HG03460 (cell line): ENCODE measurements around the gene PDGFD.
A peak's percentile ranks its signal among the peaks of the same experiment; 100 is the strongest.

ENCODE experiments used
- ATAC-seq: cut with Tn5 transposase; IDR thresholded peaks from one replicate; pipeline ENCODE4 v1.9.1; 2021; ENCODE audit not compliant: unreplicated experiment

Gene PDGFD

GRCh38 chr11:104164028-104164520 is at the start of gene PDGFD:
PDGFD (minus strand) TSS chr11:104164147.
- ATAC-seq, result peak; percentile 90

DNA sequence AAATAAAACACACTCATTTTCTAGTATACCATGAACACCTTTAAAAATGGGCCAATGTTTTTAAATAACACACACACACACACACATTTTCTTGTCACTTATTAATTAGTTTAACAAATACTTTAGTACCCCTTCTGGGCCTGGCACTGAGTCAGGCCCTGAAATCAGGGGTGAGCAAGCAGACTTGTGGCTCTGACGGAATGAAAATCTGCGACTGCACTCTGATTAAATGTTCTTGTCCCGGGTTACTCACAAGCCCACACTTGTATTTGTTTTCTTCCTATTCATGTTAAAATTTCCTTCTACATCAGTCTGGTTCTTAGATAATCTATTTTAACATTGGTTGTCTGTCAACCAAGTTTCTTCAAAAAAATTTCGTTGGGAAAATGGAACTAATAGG is 43.0 kb upstream of the PDGFD start:
- ATAC-seq, result no peak

GRCh38 chr11:104205838-104206237 is 41.9 kb upstream of the PDGFD start:
- no peak for ATAC-seq

DNA sequence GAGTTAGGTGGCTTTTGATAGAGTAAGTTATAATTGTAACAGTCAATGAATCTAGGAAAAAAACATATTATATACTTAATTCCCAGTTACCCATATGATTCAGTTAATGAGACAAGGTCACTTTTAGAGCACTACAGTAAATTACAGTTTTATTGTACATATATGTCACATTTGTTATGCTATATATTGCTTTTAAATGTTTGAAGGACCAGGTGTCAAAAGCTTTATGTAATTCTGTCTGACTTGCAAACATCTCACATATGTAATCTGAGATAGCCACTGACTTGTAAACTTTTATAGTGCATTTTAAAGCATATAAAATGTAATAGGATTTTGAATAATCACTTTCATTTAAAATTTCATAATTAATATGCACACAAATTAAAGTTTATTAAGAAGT is 36.7 kb upstream of the PDGFD start:
- no peak for ATAC-seq

GRCh38 chr11:104199053-104199452 is 35.1 kb upstream of the PDGFD start:
- ATAC-seq, result no peak

- ATAC-seq, result no peak
Measured at GRCh38 chr11:104198576-104198975, 34.6 kb upstream of the PDGFD start.

GRCh38 chr11:104191124-104191523 is 27.2 kb upstream of the PDGFD start:
- ATAC-seq, result no peak

DNA sequence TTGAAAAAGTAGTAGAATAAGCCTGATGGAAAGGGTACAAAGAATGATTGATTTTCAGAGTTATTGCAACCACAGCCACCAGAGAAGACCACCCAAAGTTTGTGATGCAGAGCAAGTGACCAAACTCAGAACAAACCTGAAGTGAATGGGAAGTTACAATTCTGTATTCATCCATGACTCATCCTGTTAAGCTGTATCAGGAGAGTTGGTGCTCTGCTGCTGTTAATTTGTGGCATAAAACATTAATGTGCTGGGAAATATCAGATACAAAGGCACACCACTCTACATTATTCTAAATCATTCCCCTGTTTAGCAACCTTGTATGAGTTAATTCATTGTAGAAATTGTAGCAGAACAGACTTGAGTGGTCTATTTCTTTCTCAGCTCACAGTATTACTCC is 19.6 kb upstream of the PDGFD start:
- no peak for ATAC-seq

GRCh38 chr11:104175769-104176168 is 11.8 kb upstream of the PDGFD start:
- ATAC-seq, result no peak

- no peak for ATAC-seq
Measured at GRCh38 chr11:104169091-104169490, 5.1 kb upstream of the PDGFD start.

GRCh38 chr11:104165014-104165413 is 1.1 kb upstream of the PDGFD start:
- no peak for ATAC-seq

DNA sequence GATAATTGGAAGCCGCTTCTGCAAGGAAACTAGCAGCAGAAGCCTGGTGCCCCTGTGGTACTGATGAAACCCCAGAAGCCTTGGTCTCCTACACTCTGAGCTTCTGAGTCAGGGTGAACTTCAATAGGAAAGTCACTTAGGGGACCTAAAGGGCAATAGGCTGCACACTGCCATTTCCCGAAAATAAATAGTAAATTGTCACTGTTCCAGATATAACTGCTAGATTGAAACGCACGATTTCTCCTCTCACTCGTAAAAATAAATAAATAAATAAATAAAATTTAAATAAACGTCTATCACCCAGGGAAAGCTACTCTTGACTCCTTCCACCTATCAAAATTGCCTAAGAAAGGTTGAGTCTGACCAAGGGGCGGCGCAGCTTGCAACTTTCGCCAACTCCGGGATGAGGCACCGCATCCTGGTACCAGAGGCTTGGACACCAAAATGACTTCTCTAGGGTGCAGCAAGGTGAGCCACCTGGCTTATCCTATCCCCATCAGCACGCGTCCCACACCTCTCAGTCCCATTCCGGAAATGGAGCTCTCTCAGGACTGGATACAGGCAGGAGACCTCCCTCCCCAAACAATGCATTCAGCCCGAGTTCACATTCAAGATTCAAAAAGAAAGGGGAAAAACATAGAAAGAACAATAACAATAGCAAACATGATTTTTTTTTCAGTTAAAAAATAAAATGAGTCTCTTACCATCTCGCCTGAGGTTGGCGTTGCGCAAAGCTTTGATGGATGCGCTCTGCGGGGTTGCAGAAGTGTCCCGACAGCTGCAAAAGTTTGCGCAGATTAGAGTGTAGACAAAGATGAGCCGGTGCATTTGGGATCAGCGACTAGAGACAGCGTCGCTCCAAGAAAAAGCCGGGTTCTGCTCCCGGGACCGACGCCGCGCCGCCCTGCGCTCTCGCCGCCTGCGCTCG is 583 bp downstream of the PDGFD start:
- ATAC-seq, result peak; percentile 21

GRCh38 chr11:104161751-104162450 is 2.0 kb downstream of the PDGFD start:
- ATAC-seq, result no peak

- ATAC-seq, result no peak
Measured at GRCh38 chr11:104159356-104159755, 4.6 kb downstream of the PDGFD start.

DNA sequence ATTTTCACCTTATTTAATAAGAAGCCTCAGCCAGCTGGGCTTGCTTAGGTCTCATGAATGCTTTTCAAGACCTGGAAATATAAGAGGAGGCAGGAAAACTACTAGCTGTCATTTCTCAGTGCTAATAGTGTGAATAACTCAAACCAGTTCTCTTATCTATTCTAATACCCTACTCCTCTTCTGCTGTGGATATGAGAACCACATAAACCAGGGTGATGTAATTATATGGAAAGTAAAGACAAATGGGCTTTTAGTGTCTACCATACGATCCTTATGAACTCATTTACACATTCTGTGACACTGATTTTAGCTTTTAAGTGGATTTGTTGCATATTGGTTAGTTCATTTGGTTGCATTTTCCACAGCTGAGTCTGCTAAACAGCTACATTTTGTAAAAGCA is 8.6 kb downstream of the PDGFD start:
- no peak for ATAC-seq

DNA sequence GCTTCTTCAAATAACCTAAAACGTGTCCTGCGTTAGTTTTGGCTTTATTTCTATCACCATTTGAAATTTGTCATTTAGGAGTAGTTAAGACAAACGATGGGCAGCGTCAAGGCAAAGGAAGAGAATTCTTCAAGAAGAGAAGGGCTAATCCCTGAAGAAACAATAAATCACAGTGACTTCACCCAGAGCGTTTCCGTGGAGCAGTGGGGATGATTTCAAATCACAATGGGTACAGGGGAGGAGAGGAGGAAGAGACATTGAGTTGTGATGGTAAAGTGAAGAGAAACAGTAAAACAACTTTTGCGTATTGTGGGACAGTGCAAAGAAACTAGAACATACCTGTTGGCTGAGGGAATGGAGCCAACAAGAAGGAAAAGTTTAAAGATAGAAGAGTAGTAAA is 9.7 kb downstream of the PDGFD start:
- no peak for ATAC-seq

DNA sequence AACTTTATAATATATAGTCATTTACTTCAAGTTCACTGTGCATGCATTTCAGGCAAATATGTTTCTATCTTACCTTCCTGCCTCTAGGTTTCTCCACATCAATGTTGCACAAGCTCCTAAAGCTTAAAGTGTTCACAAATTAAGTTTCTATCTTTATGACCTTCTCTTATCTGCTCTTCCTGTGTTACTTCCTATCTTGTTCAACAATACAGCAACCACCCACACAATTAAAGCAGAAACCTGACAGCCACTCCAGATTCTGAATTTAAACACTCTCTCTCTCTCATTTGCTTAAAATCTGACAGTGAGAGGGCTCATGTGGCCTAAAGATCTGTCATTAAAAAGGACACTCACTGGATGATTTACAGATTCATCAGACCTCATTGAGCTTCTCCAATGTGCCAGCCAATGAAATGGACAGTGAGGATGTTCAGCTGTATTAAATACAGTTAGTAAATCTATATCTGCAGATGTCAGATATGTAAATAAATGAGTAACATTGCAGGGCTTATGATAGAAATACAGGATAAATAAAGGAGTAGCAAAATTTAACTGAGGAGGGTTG is 10.9 kb downstream of the PDGFD start:
- ATAC-seq, result no peak

DNA sequence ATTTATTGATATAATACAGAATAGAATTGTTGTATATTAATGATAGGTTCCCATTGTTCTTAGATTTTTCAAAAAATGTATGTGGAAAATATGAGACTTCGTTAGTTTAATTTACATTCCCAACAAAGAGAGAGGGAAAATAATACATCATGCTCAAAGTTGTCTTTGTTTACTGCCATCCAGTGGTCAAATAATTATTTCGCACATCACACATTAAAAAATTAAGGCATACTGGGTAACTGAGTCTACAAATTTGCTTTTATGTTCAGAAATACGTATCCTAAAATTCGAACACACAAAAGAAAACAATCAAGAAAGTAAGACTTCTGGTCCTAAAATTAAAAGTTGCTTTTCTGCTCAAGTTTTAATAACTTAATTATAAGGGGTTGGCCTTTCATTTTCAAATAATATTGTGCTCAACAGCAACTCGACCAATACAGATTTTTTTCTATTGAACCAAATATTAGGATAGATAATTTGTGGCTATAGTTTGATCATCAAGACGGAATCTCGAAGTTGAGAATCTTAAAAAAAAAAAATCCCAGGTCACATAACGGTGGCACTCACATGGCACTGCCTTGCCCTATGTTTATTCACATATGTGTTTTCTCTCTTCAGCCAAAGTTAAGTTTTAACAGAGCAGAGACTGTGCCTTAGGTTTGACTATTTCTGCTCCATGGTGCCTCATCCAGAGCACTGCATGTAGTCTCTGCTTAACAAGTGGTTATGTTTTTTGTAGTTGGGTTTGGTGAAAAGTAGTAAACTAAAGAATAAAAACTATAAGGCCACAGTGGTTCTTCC is 12.3 kb downstream of the PDGFD start:
- no peak for ATAC-seq

DNA sequence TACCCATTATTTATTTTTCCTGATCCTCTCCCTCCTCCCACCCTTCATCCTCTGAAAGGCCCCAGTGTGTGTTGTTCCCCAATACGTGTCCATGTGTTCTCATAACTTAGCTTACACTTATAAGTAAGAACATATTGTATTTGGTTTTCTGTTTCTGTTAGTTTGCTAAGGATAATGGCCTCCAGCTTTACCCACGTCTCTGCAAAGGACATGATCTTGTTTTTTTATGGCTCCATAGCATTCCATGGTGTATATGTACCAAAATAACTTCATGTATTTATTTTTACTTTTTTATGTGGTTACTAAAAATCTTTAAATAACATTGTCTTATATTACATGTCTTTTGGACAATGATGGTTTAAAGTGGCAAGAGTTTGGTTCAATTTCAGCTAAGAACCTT is 15.2 kb downstream of the PDGFD start:
- no peak for ATAC-seq

DNA sequence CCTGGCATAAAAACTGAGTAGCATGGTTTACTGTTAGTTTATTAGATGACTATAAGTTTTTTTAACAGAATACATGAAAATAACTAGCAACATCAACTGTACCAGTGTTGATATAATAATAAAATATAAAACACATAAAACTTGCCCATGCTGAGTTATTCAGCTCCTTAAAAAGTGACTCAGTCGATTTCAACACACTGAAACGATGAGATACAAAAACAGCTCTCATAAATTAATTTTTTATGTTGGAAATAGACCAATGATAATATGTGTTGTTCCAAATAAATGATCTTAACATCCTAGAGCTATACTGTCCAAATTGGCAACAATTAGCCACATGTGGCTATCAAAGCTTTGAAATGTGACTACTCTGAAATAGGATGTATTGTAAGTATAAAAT is 15.9 kb downstream of the PDGFD start:
- ATAC-seq, result no peak

DNA sequence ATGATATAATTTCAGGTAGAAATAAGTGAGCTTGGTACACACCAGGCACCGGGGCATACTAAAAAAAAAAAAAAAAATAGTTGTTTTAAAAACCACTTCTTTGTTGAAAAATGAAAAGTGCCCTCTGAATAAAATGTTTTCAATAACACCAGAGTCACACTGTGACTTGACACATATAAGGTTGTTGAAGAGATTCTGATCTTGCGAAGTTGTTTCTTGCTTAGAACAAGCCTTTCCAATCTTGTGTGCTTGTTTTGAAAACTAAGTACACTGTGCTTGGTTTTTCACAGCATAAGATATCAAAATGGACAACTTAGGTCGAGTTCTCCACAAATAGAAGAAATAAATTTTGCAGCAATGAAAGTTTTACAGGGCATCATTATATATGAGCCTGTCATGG is 17.0 kb downstream of the PDGFD start:
- no peak for ATAC-seq
